Fibroblast of gingiva (primary cell): ENCODE results near the gene PTPN13.

Experiments used
- DNase-seq: peaks from one replicate; pipeline ENCODE4 v3.0.0-alpha.2; 2011; ENCODE audit warnings: low read depth

The PTPN13 gene

GRCh38 chr4:86818841-86819240 lies 224.7 kb downstream of the PTPN13 start:
- no peak for DNase-seq

- no peak for DNase-seq
Measured at GRCh38 chr4:86819561-86819960, 225.4 kb downstream of the PTPN13 start.

- DNase-seq = no peak
Measured at GRCh38 chr4:86821151-86821550, 227.0 kb downstream of the PTPN13 start.

GRCh38 chr4:86822136-86822535 lies 228.0 kb downstream of the PTPN13 start:
- DNase-seq = no peak

GRCh38 chr4:86825511-86825910 lies 231.4 kb downstream of the PTPN13 start:
- no peak for DNase-seq

GRCh38 chr4:86831262-86832130 lies 237.4 kb downstream of the PTPN13 start:
- DNase-seq = peak; percentile 90

GRCh38 chr4:86833615-86834014 lies 239.5 kb downstream of the PTPN13 start:
- DNase-seq = no peak

GRCh38 chr4:86834901-86835300 lies 240.8 kb downstream of the PTPN13 start:
- DNase-seq = peak; percentile 31

- DNase-seq = no peak
Measured at GRCh38 chr4:86835677-86836076, 241.6 kb downstream of the PTPN13 start.

GRCh38 chr4:86837691-86838503 lies 243.8 kb downstream of the PTPN13 start:
- DNase-seq = no peak

- DNase-seq = no peak
Measured at GRCh38 chr4:86840858-86841257, 246.7 kb downstream of the PTPN13 start.

GRCh38 chr4:86841309-86841708 lies 247.2 kb downstream of the PTPN13 start:
- no peak for DNase-seq

- no peak for DNase-seq
Measured at GRCh38 chr4:86845593-86845992, 251.5 kb downstream of the PTPN13 start.

GRCh38 chr4:86846921-86847320 lies 252.8 kb downstream of the PTPN13 start:
- peak; percentile 35 for DNase-seq

GRCh38 chr4:86847571-86847970 lies 253.5 kb downstream of the PTPN13 start:
- no peak for DNase-seq

GRCh38 chr4:86848136-86848535 lies 254.0 kb downstream of the PTPN13 start:
- no peak for DNase-seq

GRCh38 chr4:86848732-86849619 lies 254.9 kb downstream of the PTPN13 start, which contains the start of gene SLC10A6:
TSS of gene SLC10A6 (minus strand) at chr4:86849384. CDS start at chr4:86849115, 269 bp downstream.
- DNase-seq = peak; percentile 27

GRCh38 chr4:86853209-86853608 lies 259.1 kb downstream of the PTPN13 start:
- no peak for DNase-seq

- no peak for DNase-seq
Measured at GRCh38 chr4:86855572-86855971, 261.5 kb downstream of the PTPN13 start.

GRCh38 chr4:86856896-86857295 lies 262.8 kb downstream of the PTPN13 start:
- peak; percentile 44 for DNase-seq

- no peak for DNase-seq
Measured at GRCh38 chr4:86857341-86858052, 263.4 kb downstream of the PTPN13 start.
